Medulla oblongata (tissue), 1 donor: ENCODE measurements around the gene ZNF462.

Source experiments
- DNase-seq: peaks from one replicate; pipeline ENCODE4 v3.0.0-alpha.2; 2015; ENCODE audit errors: extremely low spot score

ZNF462 gene

GRCh38 chr9:107005201-107005600, 142.2 kb downstream of the ZNF462 start:
- no peak for DNase-seq

- DNase-seq = no peak
These were observed 144.4 kb downstream of the ZNF462 start for GRCh38 chr9:107007402-107007801.

- no peak for DNase-seq
These were observed 145.0 kb downstream of the ZNF462 start for GRCh38 chr9:107008011-107008410.

DNA sequence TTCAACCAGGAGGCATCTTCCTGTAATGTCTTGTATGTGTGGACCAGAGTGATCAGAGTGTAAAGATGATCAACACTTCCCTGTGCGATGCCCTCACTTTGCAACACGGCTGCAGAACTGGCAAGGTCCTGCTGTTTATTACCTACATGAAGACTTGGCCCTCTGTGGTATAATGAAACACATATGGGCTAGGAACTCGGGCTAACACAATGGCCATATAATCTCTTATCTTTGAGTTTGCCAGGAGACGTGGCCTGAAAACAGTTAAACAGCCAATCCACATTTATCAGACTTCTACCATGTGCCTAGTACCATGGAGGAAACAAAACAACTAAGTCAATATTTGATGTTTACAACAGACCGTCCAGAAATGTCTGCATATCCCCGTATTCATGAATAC, 145.5 kb downstream of the ZNF462 start:
- no peak for DNase-seq

- DNase-seq = no peak
These were observed 153.4 kb downstream of the ZNF462 start for GRCh38 chr9:107016383-107016782.

GRCh38 chr9:107018861-107019545, 156.0 kb downstream of the ZNF462 start:
- DNase-seq = no peak

GRCh38 chr9:107020040-107020530, 157.1 kb downstream of the ZNF462 start:
- peak; percentile 14 for DNase-seq

DNA sequence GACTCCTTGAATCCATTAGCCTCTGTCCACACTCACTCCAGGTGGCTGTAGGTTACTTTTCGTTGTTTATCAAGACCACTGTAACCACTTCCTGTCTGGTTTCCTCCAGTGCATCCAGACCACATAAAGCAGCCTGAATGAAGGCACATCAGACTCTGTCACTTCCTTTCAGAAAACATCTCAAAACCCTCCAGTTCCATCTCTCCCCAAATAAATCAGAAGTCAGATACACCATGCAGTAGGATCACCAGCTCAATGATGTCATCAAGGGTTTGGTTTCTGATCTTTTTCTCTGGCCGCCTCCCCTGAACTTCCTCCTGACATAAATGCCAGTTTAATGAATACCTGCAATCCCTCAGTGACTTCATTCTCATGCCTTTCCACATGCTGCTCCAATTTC, 161.2 kb downstream of the ZNF462 start:
- no peak for DNase-seq

GRCh38 chr9:107025260-107026035, 162.5 kb downstream of the ZNF462 start:
- DNase-seq = no peak

DNA sequence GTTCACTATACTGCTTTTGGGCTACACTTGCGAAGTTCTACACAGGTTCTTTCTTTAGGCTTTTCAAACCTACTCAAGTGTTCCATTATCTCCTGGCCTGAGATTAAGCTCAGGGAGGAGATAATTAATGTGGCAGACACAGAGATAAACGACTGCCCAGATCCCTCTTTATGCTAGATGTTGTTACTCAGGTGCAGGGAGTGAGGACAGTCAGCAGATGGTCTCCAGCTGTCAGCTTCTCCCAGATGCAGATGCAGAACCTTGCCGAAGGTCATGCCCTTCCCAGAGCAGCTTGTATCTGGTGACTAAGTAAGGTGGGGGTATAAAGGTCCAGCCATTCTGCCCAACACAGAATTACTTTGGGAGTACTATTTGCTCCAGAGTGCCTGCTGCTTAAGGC, 166.2 kb downstream of the ZNF462 start:
- no peak for DNase-seq

DNA sequence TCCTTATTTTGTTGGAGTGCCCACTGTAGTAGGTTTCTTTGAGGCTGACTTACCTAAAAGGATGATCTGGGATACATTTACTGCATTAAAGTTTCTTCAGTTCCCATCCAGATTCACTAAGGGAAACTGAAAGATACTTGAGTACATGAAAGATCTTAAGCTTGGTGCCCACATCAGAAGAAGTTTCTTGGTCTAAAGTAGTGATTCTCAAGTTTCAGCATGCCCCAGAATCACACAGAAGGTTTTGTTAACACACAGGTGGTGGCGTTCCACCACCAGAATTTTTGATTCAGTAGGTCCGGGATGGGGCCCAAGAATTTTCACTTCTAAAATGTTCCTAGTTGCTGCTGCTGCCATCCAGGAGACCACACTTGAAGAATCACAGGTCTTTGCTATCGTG, 171.0 kb downstream of the ZNF462 start:
- no peak for DNase-seq

DNA sequence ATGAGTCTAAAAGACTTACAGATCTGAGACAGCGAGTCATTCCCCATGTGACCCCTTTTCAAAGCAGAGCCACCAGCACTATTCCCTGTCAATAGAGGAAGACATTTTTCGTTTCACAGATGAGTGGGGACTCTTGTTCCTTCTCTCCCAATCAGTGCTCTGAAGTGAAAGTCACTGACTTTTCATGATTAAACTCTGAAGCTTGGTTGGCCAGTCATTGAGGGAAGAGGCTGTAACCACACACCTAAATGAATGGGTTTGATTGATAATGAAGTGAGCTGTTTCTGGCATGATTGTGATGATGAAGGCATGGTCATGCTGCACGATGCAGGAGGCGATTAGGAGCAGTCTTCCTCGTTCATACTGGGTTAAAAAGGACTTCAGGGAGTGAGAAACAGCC, 171.9 kb downstream of the ZNF462 start:
- DNase-seq = no peak

GRCh38 chr9:107036367-107036766, 173.4 kb downstream of the ZNF462 start:
- no peak for DNase-seq

DNA sequence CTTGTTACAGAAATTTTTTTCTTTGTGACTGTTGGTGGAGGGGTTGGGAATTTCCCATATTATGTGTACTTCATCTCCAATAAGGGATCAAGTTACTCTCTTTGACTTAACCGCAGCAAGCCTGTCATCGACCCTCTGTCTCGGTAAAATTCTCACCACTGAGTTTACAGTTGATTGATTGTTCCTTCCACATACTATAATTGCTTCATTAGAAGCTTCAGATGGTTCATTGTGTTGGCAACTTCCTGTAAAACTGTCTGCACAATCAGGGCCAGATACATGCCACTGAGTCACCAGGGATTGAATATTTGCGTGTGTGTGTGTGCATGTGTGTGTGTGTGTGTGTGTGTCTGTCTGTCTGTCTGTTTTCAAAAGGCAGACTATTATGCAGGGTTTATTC, 176.6 kb downstream of the ZNF462 start:
- no peak for DNase-seq

GRCh38 chr9:107042606-107043005, 179.6 kb downstream of the ZNF462 start:
- DNase-seq = no peak

- DNase-seq = peak; percentile 44
These were observed 180.9 kb downstream of the ZNF462 start for GRCh38 chr9:107043886-107044285.

GRCh38 chr9:107044872-107045271, 181.9 kb downstream of the ZNF462 start:
- DNase-seq = no peak

GRCh38 chr9:107046692-107047091, 183.7 kb downstream of the ZNF462 start:
- no peak for DNase-seq

DNA sequence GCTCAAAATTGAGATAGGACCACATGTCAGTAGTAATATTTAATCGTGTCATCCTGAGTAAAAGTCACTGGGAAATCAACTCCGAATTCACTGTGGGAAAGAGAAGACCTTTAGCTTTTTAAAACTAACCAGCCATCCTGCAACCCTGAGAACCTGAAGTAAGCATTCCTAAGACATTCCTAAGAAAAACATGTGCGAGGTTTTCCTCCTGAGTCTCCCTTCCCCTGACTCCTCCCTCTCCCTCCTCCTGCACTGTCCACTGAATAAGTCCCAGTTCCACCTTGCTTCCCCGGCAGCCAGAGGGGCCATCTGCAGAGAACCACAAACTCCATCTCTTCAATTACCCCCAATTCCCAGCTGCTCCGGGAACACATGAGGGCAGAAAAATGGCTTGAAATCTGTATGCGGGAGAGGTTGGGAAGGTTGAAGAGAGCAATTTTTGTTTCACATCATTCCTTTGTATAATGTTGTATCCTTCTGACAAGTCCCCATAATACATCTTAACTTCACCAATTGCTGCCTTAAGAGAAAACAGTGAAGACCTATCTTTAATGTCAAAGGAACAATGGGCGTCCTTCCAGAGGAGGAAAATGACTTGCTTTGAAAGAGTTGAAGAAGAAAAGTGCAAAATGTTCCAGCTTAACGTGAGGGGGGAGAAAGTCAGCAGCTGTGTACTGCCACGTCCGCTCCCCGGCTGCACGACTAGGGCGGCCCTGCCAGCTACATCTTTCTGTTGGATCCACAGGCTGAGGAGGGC, 186.3 kb downstream of the ZNF462 start:
- peak; percentile 39 for DNase-seq

GRCh38 chr9:107049803-107050184, 186.8 kb downstream of the ZNF462 start:
- no peak for DNase-seq

- no peak for DNase-seq
These were observed 188.4 kb downstream of the ZNF462 start for GRCh38 chr9:107051392-107051791.

DNA sequence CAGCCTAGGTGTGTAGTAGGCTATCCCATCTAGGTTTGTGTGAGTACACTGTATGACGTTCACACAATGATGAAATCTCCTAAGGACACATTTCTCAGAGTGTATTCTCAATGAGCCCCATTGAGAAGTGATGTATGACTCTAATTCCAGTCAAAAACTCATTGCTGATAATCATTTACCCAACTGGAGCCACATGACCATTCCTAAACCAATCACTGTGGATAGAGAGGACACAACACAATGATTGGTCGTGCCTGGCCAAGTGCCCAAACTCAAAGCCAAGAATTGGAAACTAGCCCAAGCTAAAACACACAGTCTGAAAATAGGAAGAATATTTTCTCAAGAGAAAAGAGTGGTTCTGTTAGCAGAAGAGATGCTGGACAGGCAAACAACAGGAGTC, 191.2 kb downstream of the ZNF462 start:
- no peak for DNase-seq

DNA sequence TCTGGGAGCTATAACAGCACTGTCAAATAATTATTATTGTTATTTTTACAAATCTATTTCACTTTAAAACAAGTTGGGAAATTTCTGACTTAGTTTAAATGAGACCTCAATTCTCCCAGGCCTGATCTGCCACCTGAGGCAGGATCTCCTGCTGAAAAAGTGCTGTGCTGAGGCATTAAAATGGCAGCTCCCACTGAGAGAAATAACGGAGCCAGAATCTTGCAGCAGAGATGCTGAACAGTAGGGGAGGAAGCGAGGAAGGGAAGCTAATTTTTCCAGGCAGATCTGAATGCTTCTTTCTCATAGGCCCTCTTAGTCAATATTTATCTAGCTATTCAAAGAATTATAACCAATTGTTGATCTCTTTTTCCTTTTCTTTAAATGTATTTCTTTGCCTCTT, 196.3 kb downstream of the ZNF462 start:
- no peak for DNase-seq
